ENCODE results near the gene ME3.

GRCh38 chr11:86579406-86579731, 93.0 kb downstream of the ME3 start:
- TF ChIP-seq GATA2 (IDR thresholded peaks at IDR 0.05; ENCODE audit: low read depth, low read length), result no peak
- TF ChIP-seq GATA3 (IDR thresholded peaks at IDR 0.05; ENCODE audit: low read depth, low read length), result no peak

Measured in SH-SY5Y (cell line).